AG04450 (cell line): ENCODE results near the gene CYSRT1. TPM values are rescaled to one million over a fixed set of nuclear protein-coding genes. Genes with fewer than 3 reads are reported as not detected.

ENCODE experiments used
- CTCF ChIA-PET: fragments of 300-600, 350-600 bp; formaldehyde crosslinking; extraction: SDS; loops from one replicate; lab custom pipeline; 2022; ENCODE audit warnings: antibody characterized with exemption, inconsistent platforms; lab: Charles Lee
- POLR2A ChIA-PET: fragments of 350-600 bp; formaldehyde crosslinking; extraction: SDS; loops from one replicate; lab custom pipeline; 2021; ENCODE audit warnings: antibody characterized with exemption, inconsistent platforms; lab: Yijun Ruan, JAX
- DNase-seq: peaks from one replicate; pipeline ENCODE4 v3.0.0-alpha.2; 2011; ENCODE audit warnings: low read depth, low spot score
- H3K27ac ChIP-seq: one replicate; pipeline ENCODE4 v1.5.1; 2012; ENCODE audit warnings: low read depth, low read length, control low read depth
- H3K27me3 ChIP-seq: one replicate; pipeline ENCODE4 v1.6.0; 2012; ENCODE audit warnings: low read length; ENCODE audit not compliant: control insufficient read depth, insufficient read depth
- H3K4me3 ChIP-seq: 2 replicates; pipeline ENCODE4 v1.5.1; 2011; ENCODE audit warnings: mild to moderate bottlenecking, low read depth, low read length, control low read depth
- H3K9me3 ChIP-seq: 2 replicates; pipeline ENCODE4 v1.5.1; 2012; ENCODE audit warnings: low read length; ENCODE audit not compliant: control insufficient read depth, insufficient read depth
- CTCF ChIP-seq: IDR thresholded peaks from 2 replicates; pipeline ENCODE4 v1.5.1; 2011; ENCODE audit warnings: low read depth, low read length, control low read depth, inconsistent platforms
- polyA plus RNA-seq: library from polyadenylated mRNA; depleted of rRNA; stranded (reverse); fragments of >200 nt; gene quantifications from 2 replicates; pipeline ENCODE4 v1.2.3, GENCODE V29; 2011

The CYSRT1 gene
- polyA plus RNA-seq, 1 experiment = 0.27 TPM

- TF ChIP-seq CTCF = no peak
- ChIA-PET CTCF (interaction anchor here (0.8 to 1.0 kb wide), 2 partner anchors 10 to 32 kb away, joined by 3 to 4 read pairs; no protein-coding TSS in a partner anchor), POLR2A (interaction anchor here (1.4 to 2.6 kb wide), 2 partner anchors 28 to 80 kb away, joined by 6 to 9 read pairs; partner anchors contain the start of genes ANAPC2, SSNA1 and TUBB4B)
- no peak for DNase-seq
- peak overlapping the region; percentile 47 for H3K27ac ChIP-seq
- H3K9me3 ChIP-seq = no peaks in the 10 kb centered on the region; the same call in 1 of the 2 replicates
- H3K4me3 ChIP-seq = no peak overlapping the region
- H3K27me3 ChIP-seq = no peaks in the 10 kb centered on the region
Observed at GRCh38 chr9:137268538-137269201, 43.7 kb downstream of the CYSRT1 start.

GRCh38 chr9:137269231-137269772, 44.3 kb downstream of the CYSRT1 start:
- Histone ChIP-seq H3K4me3 (no peak overlapping the region), H3K9me3 (no peaks in the 10 kb centered on the region; the same call in 1 of the 2 replicates), H3K27ac (peak overlapping the region; percentile 47), H3K27me3 (no peaks in the 10 kb centered on the region)
- no peak for TF ChIP-seq CTCF
- DNase-seq = no peak
- CTCF ChIA-PET = interaction anchor here (0.8 to 1.0 kb wide), 2 partner anchors 10 to 33 kb away, joined by 3 to 4 read pairs; no protein-coding TSS in a partner anchor
- POLR2A ChIA-PET = interaction anchor here (1.4 to 2.6 kb wide), 2 partner anchors 29 to 81 kb away, joined by 6 to 9 read pairs; partner anchors contain the start of genes ANAPC2, SSNA1 and TUBB4B

- CTCF ChIA-PET = interaction anchor here (0.7 to 1.0 kb wide), 2 partner anchors 29 to 35 kb away, joined by 3 read pairs; no protein-coding TSS in a partner anchor
- no peak for DNase-seq
- H3K4me3 ChIP-seq = no peak overlapping the region
- TF ChIP-seq CTCF = no peak
- POLR2A ChIA-PET = no interaction called here
- H3K27me3 ChIP-seq = no peaks in the 10 kb centered on the region
- no peak overlapping the region for H3K27ac ChIP-seq
- no peaks in the 10 kb centered on the region; the same call in 1 of the 2 replicates for H3K9me3 ChIP-seq
Observed at GRCh38 chr9:137270929-137271695, 46.1 kb downstream of the CYSRT1 start.

GRCh38 chr9:137271696-137272076, 46.7 kb downstream of the CYSRT1 start:
- CTCF ChIA-PET = interaction anchor here (1.0 kb wide), 1 partner anchor 35 kb away, joined by 3 read pairs; no protein-coding TSS in a partner anchor
- DNase-seq = no peak
- Histone ChIP-seq H3K4me3 (no peak overlapping the region), H3K27me3 (no peaks in the 10 kb centered on the region), H3K9me3 (no peaks in the 10 kb centered on the region; the same call in 1 of the 2 replicates), H3K27ac (no peak overlapping the region)
- TF ChIP-seq CTCF = no peak
- POLR2A ChIA-PET = no interaction called here
